K562 (cell line): ENCODE results near the gene CBFA2T2. TPM values are rescaled to one million over a fixed set of nuclear protein-coding genes. Genes with fewer than 3 reads are reported as not detected.

ENCODE experiments used
- ATAC-seq: fragments of 200-7000 bp; cut with Tn5 transposase; 3 replicates; pipeline ENCODE4 v1.9.1; 2020; ENCODE audit warnings: moderate library complexity
- BruUV-seq: library from RNA; stranded (reverse); fragments of 400-500 nt; replicated peaks from 2 replicates; lab custom pipeline; 2021; lab: Mats Ljungman, UMichigan
- CTCF ChIA-PET: fragments of 300-600 bp; formaldehyde crosslinking; extraction: SDS; loops from one replicate; lab custom pipeline; 2021; ENCODE audit warnings: low intra/inter-chr PET ratio; lab: Yijun Ruan, JAX
- POLR2A ChIA-PET: fragments of 300-600, 350-650 bp; sonication (Branson Sonifier 250); formaldehyde crosslinking; extraction: SDS; loops from one replicate; lab custom pipeline; 2021; ENCODE audit warnings: antibody characterized with exemption, inconsistent platforms; lab: Yijun Ruan, JAX
- DNase-seq, 4 experiments: peaks; one replicate each; pipeline versions ENCODE4 v3.0.0 to v3.0.0-alpha.2; 2011 to 2018; ENCODE audit warnings: low spot score in 3 of 4, mixed read lengths in 3 of 4; ENCODE audit errors: extremely low read depth in 1 of 4
- FAIRE-seq: peaks from 2 replicates; lab custom pipeline; 2011; peaks lifted over from hg19 to GRCh38; lab: Jason Lieb, UNC
- H2AFZ ChIP-seq: 2 replicates; pipeline ENCODE4 v1.6.0; 2011; ENCODE audit warnings: low read depth, low read length, control low read depth, inconsistent platforms
- H3K27ac ChIP-seq: fragments of 200-600 bp; 3 replicates; pipeline ENCODE4 v1.8.0; 2011; ENCODE audit warnings: low read depth, mild to moderate bottlenecking, control low read depth, inconsistent platforms, low read length, moderate library complexity, mixed read lengths; ENCODE audit errors: extremely low read depth
- H3K27me3 ChIP-seq, 2 experiments: fragments of 300-600 bp in 1 of 2; 2 replicates in 1 of 2; 3 replicates in 1 of 2; pipeline versions ENCODE4 v1.6.0 to v1.8.0; 2011; ENCODE audit warnings: inconsistent platforms in 2 of 2, low read length in 2 of 2, mild to moderate bottlenecking in 1 of 2, mixed read lengths in 1 of 2, moderate library complexity in 1 of 2; ENCODE audit not compliant: control insufficient read depth in 2 of 2, insufficient read depth in 2 of 2
- H3K36me3 ChIP-seq: fragments of 300-600 bp; 3 replicates; pipeline ENCODE4 v1.8.0; 2011; ENCODE audit warnings: mild to moderate bottlenecking, low read length, inconsistent platforms; ENCODE audit not compliant: control insufficient read depth, insufficient read depth
- H3K4me1 ChIP-seq, 2 experiments: fragments of 200-600 bp in 1 of 2; replicated peaks in 1 of 2; 2 replicates in 1 of 2; 3 replicates in 1 of 2; pipeline versions ENCODE4 v1.5.1 to v1.8.0; 2011; ENCODE audit warnings: inconsistent platforms in 2 of 2, low read length in 2 of 2, mild to moderate bottlenecking in 1 of 2, mixed read lengths in 1 of 2, moderate library complexity in 1 of 2; ENCODE audit not compliant: control insufficient read depth in 2 of 2, insufficient read depth in 2 of 2
- H3K4me2 ChIP-seq: 2 replicates; pipeline ENCODE4 v1.6.1; 2011; ENCODE audit warnings: low read length, control low read depth, inconsistent platforms, mixed read lengths; ENCODE audit not compliant: insufficient read depth
- H3K4me3 ChIP-seq: fragments of 200-600 bp; sonication (generic), shearing (Covaris generic); 2 replicates; pipeline ENCODE4 v1.5.1; 2016; ENCODE audit warnings: control low read depth, inconsistent platforms
- H3K79me2 ChIP-seq: fragments of 200-600 bp; 3 replicates; pipeline ENCODE4 v1.8.0; 2011; ENCODE audit warnings: low read length, inconsistent platforms; ENCODE audit not compliant: control insufficient read depth, insufficient read depth
- H3K9ac ChIP-seq, 2 experiments: 2 replicates each; pipeline versions ENCODE4 v1.6.0 to v1.6.1; 2011; ENCODE audit warnings: low read depth in 2 of 2, low read length in 2 of 2, control low read depth in 1 of 2, inconsistent platforms in 1 of 2, mild to moderate bottlenecking in 1 of 2, mixed read lengths in 1 of 2; ENCODE audit not compliant: insufficient read depth in 1 of 2
- H3K9me1 ChIP-seq: one replicate; pipeline ENCODE4 v1.6.0; 2011; ENCODE audit warnings: inconsistent platforms, mild to moderate bottlenecking, low read length, moderate library complexity; ENCODE audit not compliant: control insufficient read depth, insufficient read depth
- H3K9me3 ChIP-seq: replicated peaks from 2 replicates; pipeline ENCODE4 v1.5.1; 2011; ENCODE audit warnings: low read depth, low read length, inconsistent platforms; ENCODE audit not compliant: control insufficient read depth, insufficient read depth
- H4K20me1 ChIP-seq: replicated peaks from 2 replicates; pipeline ENCODE4 v1.6.1; 2011; ENCODE audit warnings: low read length, inconsistent platforms, mixed read lengths; ENCODE audit not compliant: control insufficient read depth, insufficient read depth
- ARID2 ChIP-seq: fragments of 450-650 bp; IDR thresholded peaks from 2 replicates; pipeline ENCODE4 v1.6.1; 2017; ENCODE audit warnings: antibody characterized with exemption, mild to moderate bottlenecking
- BCOR ChIP-seq: fragments of 450-650 bp; IDR thresholded peaks from 2 replicates; pipeline ENCODE4 v1.6.1; 2016
- CHD1 ChIP-seq: fragments of 200-600 bp; sonication (generic); IDR thresholded peaks from one replicate; pipeline ENCODE4 v1.6.1; 2012; ENCODE audit warnings: mild to moderate bottlenecking, moderate library complexity, low read length, inconsistent platforms
- CSDE1 ChIP-seq, 2 experiments: fragments of 450-650 bp; IDR thresholded peaks; 2 replicates each; pipeline ENCODE4 v1.6.1; 2016; ENCODE audit warnings: mild to moderate bottlenecking in 1 of 2
- HLTF ChIP-seq: fragments of 450-650 bp; IDR thresholded peaks from 2 replicates; pipeline ENCODE4 v1.6.1; 2016
- KDM1A ChIP-seq, 2 experiments: fragments of 450-650 bp; IDR thresholded peaks; 2 replicates each; pipeline ENCODE4 v1.6.1; 2016; ENCODE audit warnings: mild to moderate bottlenecking in 2 of 2
- MYNN ChIP-seq, 2 experiments: sonication (generic); formaldehyde crosslinking in 1 of 2; IDR thresholded peaks; 2 replicates each; pipeline versions ENCODE4 v1.5.0 to v1.6.1; 2016 to 2020; ENCODE audit warnings: antibody characterized with exemption in 1 of 2, missing genetic modification reagents in 1 of 2
- PTBP1 ChIP-seq: fragments of 200-400 bp; formaldehyde crosslinking; IDR thresholded peaks from 2 replicates; pipeline ENCODE4 v1.6.1; 2017; ENCODE audit warnings: low read depth, low read length
- RBM25 ChIP-seq: fragments of 200-400 bp; formaldehyde crosslinking; IDR thresholded peaks from 2 replicates; pipeline ENCODE4 v1.6.1; 2018; ENCODE audit warnings: low read length, low read depth, moderate library complexity; ENCODE audit not compliant: severe bottlenecking
- SAFB ChIP-seq: fragments of 200-400 bp; formaldehyde crosslinking; IDR thresholded peaks from 2 replicates; pipeline ENCODE4 v1.6.1; 2017; ENCODE audit warnings: low read depth, low read length, borderline replicate concordance
- U2AF1 ChIP-seq: fragments of 200-400 bp; formaldehyde crosslinking; optimal IDR thresholded peaks from 2 replicates; pipeline ENCODE3; 2017; ENCODE audit warnings: mild to moderate bottlenecking, low read depth, low read length, moderate library complexity
- ZEB2 ChIP-seq: fragments of 450-650 bp; IDR thresholded peaks from 2 replicates; pipeline ENCODE4 v1.6.1; 2016
- ZFP36 ChIP-seq: fragments of 150-350 bp; IDR thresholded peaks from 2 replicates; pipeline ENCODE4 v1.6.1; 2018; ENCODE audit warnings: low read length, low read depth; ENCODE audit not compliant: partially characterized antibody
- WGBS: fragments of 100-300 bp; shearing (Covaris generic); methylation state at CpG from one replicate; pipeline ENCODE4 v1.1.6; 2016; ENCODE audit warnings: low coverage, mixed read lengths; ENCODE audit not compliant: insufficient coverage; ENCODE audit errors: missing lambda C conversion rate; 5-methylcytosine and 5-hydroxymethylcytosine counted together
- in situ Hi-C: fragments of 300-500 bp; cut with MboI; formaldehyde crosslinking; loops from 4 replicates; pipeline ENCODE4 v1.15.0; 2018; ENCODE audit warnings: inconsistent platforms, mixed read lengths
- intact Hi-C: fragments of 100-400 bp; cut with micrococcal nuclease; formaldehyde crosslinking; loops from 2 replicates; pipeline ENCODE4 v1.14.2; 2022
- polyA plus RNA-seq, 8 experiments: library from polyadenylated mRNA; depleted of rRNA in 4 of 8; stranded (reverse) in 5 of 8; unstranded in 3 of 8; fragments of >200 nt; fragmentation: Nextera tagmentation in 2 of 8; fragmentation: Illumina TruSeq in 1 of 8; extraction: Ambion mirVana in 2 of 8; extraction: Trizol in 1 of 8; gene quantifications; 2 replicates each; pipeline versions ENCODE4 v1.2.1 to v1.2.3, GENCODE V29; 2011 to 2014; ENCODE audit warnings: inconsistent platforms in 1 of 8, missing spikeins in 1 of 8
- total RNA-seq, 7 experiments: library from RNA; depleted of rRNA in 6 of 7; stranded (reverse); fragments of >200 nt in 6 of 7; fragmentation: Illumina TruSeq in 2 of 7; extraction: Trizol in 2 of 7; gene quantifications; 2 replicates each; pipeline versions ENCODE4 v1.2.1 to v1.2.3, GENCODE V29; 2011 to 2021; ENCODE audit warnings: low replicate concordance in 1 of 7
- TF ChIP-seq, protein P1 (sequence below): fragments of 450-650 bp; formaldehyde crosslinking; IDR thresholded peaks from 2 replicates; pipeline ENCODE4 v1.4.0; 2020; ENCODE audit warnings: mild to moderate bottlenecking, mixed read lengths
- TF ChIP-seq, protein P2 (sequence below): sonication (generic); formaldehyde crosslinking; IDR thresholded peaks from 2 replicates; pipeline ENCODE4 v1.5.0; 2020; ENCODE audit warnings: missing genetic modification reagents
- TF ChIP-seq, protein P3 (sequence below): fragments of 450-650 bp; IDR thresholded peaks from 2 replicates; pipeline ENCODE4 v1.6.1; 2018; ENCODE audit not compliant: partially characterized antibody
- TF ChIP-seq, protein P4 (sequence below): sonication (generic); formaldehyde crosslinking; IDR thresholded peaks from 2 replicates; pipeline ENCODE4 v1.9.0; 2022; ENCODE audit warnings: mild to moderate bottlenecking, missing genetic modification reagents

CBFA2T2 gene
- total and polyA plus RNA-seq, 9 of the 15 experiments (the other 6 are each of a cell fraction or from before 2014, with no cell fraction given), result 0.27 to 9.6 (median 5.8) TPM

DNA sequence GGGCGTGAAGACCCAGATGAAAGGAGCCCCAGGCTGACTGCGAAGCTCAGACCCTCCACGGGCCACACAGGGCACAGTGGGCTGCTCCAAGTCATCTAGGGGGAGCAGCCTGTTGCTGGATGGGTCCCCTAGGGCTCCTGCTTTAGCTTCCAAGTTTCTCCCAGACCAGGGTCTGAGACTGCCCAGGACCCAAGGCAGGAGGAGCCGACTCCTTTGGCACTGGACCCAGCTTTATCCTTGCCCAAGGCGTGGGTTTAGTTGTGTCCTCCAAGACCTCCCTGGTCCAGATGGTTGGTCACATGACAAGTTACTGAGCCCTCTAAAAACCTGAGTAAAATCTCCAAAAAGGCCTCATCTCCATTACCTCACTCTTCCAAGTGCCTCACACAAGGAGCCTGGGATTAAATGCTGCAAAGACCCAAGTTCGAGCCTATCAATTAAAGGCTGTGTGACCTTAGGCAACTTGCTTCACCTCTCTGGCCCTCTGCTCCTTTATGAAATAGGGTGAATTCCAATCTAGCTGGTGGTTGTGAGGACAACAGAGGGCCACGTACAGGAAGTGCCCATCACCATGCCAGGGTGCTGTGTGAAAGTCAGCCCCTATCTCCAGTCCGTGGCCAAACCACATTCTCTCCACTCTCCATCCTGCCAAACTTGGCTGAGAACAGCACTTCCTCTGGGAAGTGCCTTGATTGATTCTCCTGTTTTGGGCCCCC, 181.8 kb downstream of the CBFA2T2 start:
- peak overlapping the region; percentile 86; the same call in 1 of the 2 replicates for H3K4me3 ChIP-seq
- peaks cover 63% of the 10 kb centered on the region for H3K36me3 ChIP-seq
- ChIA-PET POLR2A (interaction anchor here (0.6 to 1.9 kb wide), 5 partner anchors 8 to 219 kb away, joined by 3 to 25 read pairs (median 3); no protein-coding TSS in a partner anchor), CTCF (no interaction called here)
- 86% methylated on average over 8 of the region's 8 CpGs for WGBS
- no peak overlapping the region for H3K27ac ChIP-seq
- intact Hi-C loops (no loop called here), in situ Hi-C loops (no loop called here)
- peaks cover 17 to 61% of the 10 kb centered on the region in 2 experiments for H3K4me1 ChIP-seq
- peak overlapping the region in 1 of 2 experiments; percentile 99; a peak in 1 of 4 replicates for H3K9ac ChIP-seq
- no peak for ATAC-seq
- H4K20me1 ChIP-seq, result peaks cover 7% of the 10 kb centered on the region; the same call in 1 of the 2 replicates
- H3K79me2 ChIP-seq, result peaks cover 34% of the 10 kb centered on the region
- TSS peak; percentile 48 for BruUV-seq
- H3K9me1 ChIP-seq, result peaks cover 5% of the 10 kb centered on the region
- no peak overlapping the region for H2AFZ ChIP-seq
- H3K27me3 ChIP-seq, result no peaks in the 10 kb centered on the region
- no peaks in the 10 kb centered on the region for H3K9me3 ChIP-seq
- peak; percentile 11 for FAIRE-seq
- H3K4me2 ChIP-seq, result no peak overlapping the region
- no peak for DNase-seq
- TF ChIP-seq SAFB, result no peak
- peak; percentile 89 for TF ChIP-seq RBM25
- no peak for TF ChIP-seq CHD1
- peak; percentile 88 for TF ChIP-seq PTBP1
- peak; percentile 53 to 72; a peak in 3 of 4 replicates for TF ChIP-seq KDM1A (IDR thresholded peaks at IDR 0.05)
- TF ChIP-seq MYNN (IDR thresholded peaks at IDR 0.05), result no peak
- TF ChIP-seq MYNN (CRISPR knock-in tag; IDR thresholded peaks at IDR 0.05), result no peak
- no peak for TF ChIP-seq ARID2
- peak; percentile 84 for TF ChIP-seq ZFP36
- TF ChIP-seq, protein P1, sequence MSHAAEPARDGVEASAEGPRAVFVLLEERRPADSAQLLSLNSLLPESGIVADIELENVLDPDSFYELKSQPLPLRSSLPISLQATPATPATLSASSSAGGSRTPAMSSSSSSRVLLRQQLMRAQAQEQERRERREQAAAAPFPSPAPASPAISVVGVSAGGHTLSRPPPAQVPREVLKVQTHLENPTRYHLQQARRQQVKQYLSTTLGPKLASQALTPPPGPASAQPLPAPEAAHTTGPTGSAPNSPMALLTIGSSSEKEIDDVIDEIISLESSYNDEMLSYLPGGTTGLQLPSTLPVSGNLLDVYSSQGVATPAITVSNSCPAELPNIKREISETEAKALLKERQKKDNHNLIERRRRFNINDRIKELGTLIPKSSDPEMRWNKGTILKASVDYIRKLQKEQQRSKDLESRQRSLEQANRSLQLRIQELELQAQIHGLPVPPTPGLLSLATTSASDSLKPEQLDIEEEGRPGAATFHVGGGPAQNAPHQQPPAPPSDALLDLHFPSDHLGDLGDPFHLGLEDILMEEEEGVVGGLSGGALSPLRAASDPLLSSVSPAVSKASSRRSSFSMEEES (CRISPR knock-in tag), result peak; percentile 76
- no peak for TF ChIP-seq CSDE1 (IDR thresholded peaks at IDR 0.05)
- TF ChIP-seq, protein P2, sequence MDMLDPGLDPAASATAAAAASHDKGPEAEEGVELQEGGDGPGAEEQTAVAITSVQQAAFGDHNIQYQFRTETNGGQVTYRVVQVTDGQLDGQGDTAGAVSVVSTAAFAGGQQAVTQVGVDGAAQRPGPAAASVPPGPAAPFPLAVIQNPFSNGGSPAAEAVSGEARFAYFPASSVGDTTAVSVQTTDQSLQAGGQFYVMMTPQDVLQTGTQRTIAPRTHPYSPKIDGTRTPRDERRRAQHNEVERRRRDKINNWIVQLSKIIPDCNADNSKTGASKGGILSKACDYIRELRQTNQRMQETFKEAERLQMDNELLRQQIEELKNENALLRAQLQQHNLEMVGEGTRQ (CRISPR knock-in tag), result peak; percentile 13; the same call in 1 of the 2 replicates
- TF ChIP-seq, protein P3, sequence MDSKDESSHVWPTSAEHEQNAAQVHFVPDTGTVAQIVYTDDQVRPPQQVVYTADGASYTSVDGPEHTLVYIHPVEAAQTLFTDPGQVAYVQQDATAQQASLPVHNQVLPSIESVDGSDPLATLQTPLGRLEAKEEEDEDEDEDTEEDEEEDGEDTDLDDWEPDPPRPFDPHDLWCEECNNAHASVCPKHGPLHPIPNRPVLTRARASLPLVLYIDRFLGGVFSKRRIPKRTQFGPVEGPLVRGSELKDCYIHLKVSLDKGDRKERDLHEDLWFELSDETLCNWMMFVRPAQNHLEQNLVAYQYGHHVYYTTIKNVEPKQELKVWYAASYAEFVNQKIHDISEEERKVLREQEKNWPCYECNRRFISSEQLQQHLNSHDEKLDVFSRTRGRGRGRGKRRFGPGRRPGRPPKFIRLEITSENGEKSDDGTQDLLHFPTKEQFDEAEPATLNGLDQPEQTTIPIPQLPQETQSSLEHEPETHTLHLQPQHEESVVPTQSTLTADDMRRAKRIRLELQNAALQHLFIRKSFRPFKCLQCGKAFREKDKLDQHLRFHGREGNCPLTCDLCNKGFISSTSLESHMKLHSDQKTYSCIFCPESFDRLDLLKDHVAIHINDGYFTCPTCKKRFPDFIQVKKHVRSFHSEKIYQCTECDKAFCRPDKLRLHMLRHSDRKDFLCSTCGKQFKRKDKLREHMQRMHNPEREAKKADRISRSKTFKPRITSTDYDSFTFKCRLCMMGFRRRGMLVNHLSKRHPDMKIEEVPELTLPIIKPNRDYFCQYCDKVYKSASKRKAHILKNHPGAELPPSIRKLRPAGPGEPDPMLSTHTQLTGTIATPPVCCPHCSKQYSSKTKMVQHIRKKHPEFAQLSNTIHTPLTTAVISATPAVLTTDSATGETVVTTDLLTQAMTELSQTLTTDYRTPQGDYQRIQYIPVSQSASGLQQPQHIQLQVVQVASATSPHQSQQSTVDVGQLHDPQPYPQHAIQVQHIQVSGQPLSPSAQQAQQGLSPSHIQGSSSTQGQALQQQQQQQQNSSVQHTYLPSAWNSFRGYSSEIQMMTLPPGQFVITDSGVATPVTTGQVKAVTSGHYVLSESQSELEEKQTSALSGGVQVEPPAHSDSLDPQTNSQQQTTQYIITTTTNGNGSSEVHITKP, result peak; percentile 25
- TF ChIP-seq BCOR, result peak; percentile 89
- TF ChIP-seq, protein P4, sequence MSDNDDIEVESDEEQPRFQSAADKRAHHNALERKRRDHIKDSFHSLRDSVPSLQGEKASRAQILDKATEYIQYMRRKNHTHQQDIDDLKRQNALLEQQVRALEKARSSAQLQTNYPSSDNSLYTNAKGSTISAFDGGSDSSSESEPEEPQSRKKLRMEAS (CRISPR knock-in tag), result no peak
- no peak for TF ChIP-seq HLTF
- no peak for TF ChIP-seq U2AF1
- no peak for TF ChIP-seq ZEB2
